ENCODE data around the gene ABCB1. TPM values are rescaled to one million over a fixed set of nuclear protein-coding genes. Genes with fewer than 3 reads are reported as not detected.

ABCB1 gene
- total and polyA plus RNA-seq, 3 donors from 2014 or later = 6.5 to 8.6 (median 7.1) TPM

GRCh38 chr7:87570178-87570577 is 30.5 kb downstream of the ABCB1 start:
- H3K4me3 ChIP-seq = no peak overlapping the region
- no peaks in the 10 kb centered on the region for H3K9me3 ChIP-seq
- H3K27ac ChIP-seq = no peak overlapping the region
- no peaks in the 10 kb centered on the region for H3K4me1 ChIP-seq
- no peak for DNase-seq
- TF ChIP-seq POLR2A (IDR thresholded peaks at IDR 0.05) = no peak
- TF ChIP-seq CTCF (IDR thresholded peaks at IDR 0.05) = no peak
- 60 to 74% methylated on average over 1 of the region's 1 CpG for WGBS, 2 donors
- H3K36me3 ChIP-seq (ENCODE audit: low read depth, missing control alignments) = no peaks in the 10 kb centered on the region
- intact Hi-C loops (cut with DNase I; ENCODE audit: low total_unique reads) = no loop called here
- H3K27me3 ChIP-seq = no peaks in the 10 kb centered on the region

- Histone ChIP-seq H3K36me3 (ENCODE audit: low read depth, missing control alignments) (no peaks in the 10 kb centered on the region), H3K27ac (no peak overlapping the region), H3K9me3 (no peaks in the 10 kb centered on the region), H3K4me3 (no peak overlapping the region), H3K27me3 (no peaks in the 10 kb centered on the region), H3K4me1 (no peaks in the 10 kb centered on the region)
- 74 to 81% methylated on average over 1 of the region's 1 CpG for WGBS, 2 donors
- TF ChIP-seq POLR2A (IDR thresholded peaks at IDR 0.05) = no peak
- no peak for TF ChIP-seq CTCF (IDR thresholded peaks at IDR 0.05)
- DNase-seq = no peak
- intact Hi-C loops (cut with DNase I; ENCODE audit: low total_unique reads) = no loop called here
Observed at GRCh38 chr7:87567052-87567451, 33.6 kb downstream of the ABCB1 start.

- intact Hi-C loops (cut with DNase I; ENCODE audit: low total_unique reads) = no loop called here
- no peaks in the 10 kb centered on the region for H3K9me3 ChIP-seq
- TF ChIP-seq POLR2A (IDR thresholded peaks at IDR 0.05) (no peak), CTCF (IDR thresholded peaks at IDR 0.05) (no peak)
- H3K27me3 ChIP-seq = no peaks in the 10 kb centered on the region
- H3K4me3 ChIP-seq = no peak overlapping the region
- 88% methylated on average over 6 of the region's 6 CpGs for WGBS, 2 donors
- H3K4me1 ChIP-seq = no peaks in the 10 kb centered on the region
- no peak for DNase-seq
- no peak overlapping the region for H3K27ac ChIP-seq
- no peaks in the 10 kb centered on the region for H3K36me3 ChIP-seq (ENCODE audit: low read depth, missing control alignments)
Observed at GRCh38 chr7:87566311-87566900, 34.3 kb downstream of the ABCB1 start.

GRCh38 chr7:87565877-87566276 is 34.8 kb downstream of the ABCB1 start:
- H3K27me3 ChIP-seq = no peaks in the 10 kb centered on the region
- H3K27ac ChIP-seq = no peak overlapping the region
- intact Hi-C loops (cut with DNase I; ENCODE audit: low total_unique reads) = no loop called here
- H3K9me3 ChIP-seq = no peaks in the 10 kb centered on the region
- 65 to 80% methylated on average over 3 of the region's 3 CpGs for WGBS, 2 donors
- no peak for TF ChIP-seq POLR2A (IDR thresholded peaks at IDR 0.05)
- TF ChIP-seq CTCF (IDR thresholded peaks at IDR 0.05) = no peak
- no peaks in the 10 kb centered on the region for H3K4me1 ChIP-seq
- no peak overlapping the region for H3K4me3 ChIP-seq
- no peak for DNase-seq
- no peaks in the 10 kb centered on the region for H3K36me3 ChIP-seq (ENCODE audit: low read depth, missing control alignments)

GRCh38 chr7:87564296-87564963 is 36.3 kb downstream of the ABCB1 start:
- Histone ChIP-seq H3K4me1 (no peaks in the 10 kb centered on the region), H3K27ac (no peak overlapping the region), H3K4me3 (no peak overlapping the region), H3K9me3 (no peaks in the 10 kb centered on the region), H3K36me3 (ENCODE audit: low read depth, missing control alignments) (no peaks in the 10 kb centered on the region), H3K27me3 (no peaks in the 10 kb centered on the region)
- no peak for TF ChIP-seq CTCF (IDR thresholded peaks at IDR 0.05)
- 38 to 59% methylated on average over 3 of the region's 3 CpGs for WGBS, 2 donors
- intact Hi-C loops (cut with DNase I; ENCODE audit: low total_unique reads) = no loop called here
- peak; percentile 48 for DNase-seq
